GOT3 (cell line): Measurements from ENCODE around the gene MSMB.
"Not testable (repeated sequence)": the region's sequence is repeated elsewhere in the genome, so short reads cannot be mapped to it uniquely, and the experiment has no call there.

Experiments used
- DNase-seq: peaks from one replicate; lab custom pipeline; 2025; ENCODE audit warnings: mixed read lengths; lab: John Stamatoyannopoulos, UW

The MSMB gene

DNA sequence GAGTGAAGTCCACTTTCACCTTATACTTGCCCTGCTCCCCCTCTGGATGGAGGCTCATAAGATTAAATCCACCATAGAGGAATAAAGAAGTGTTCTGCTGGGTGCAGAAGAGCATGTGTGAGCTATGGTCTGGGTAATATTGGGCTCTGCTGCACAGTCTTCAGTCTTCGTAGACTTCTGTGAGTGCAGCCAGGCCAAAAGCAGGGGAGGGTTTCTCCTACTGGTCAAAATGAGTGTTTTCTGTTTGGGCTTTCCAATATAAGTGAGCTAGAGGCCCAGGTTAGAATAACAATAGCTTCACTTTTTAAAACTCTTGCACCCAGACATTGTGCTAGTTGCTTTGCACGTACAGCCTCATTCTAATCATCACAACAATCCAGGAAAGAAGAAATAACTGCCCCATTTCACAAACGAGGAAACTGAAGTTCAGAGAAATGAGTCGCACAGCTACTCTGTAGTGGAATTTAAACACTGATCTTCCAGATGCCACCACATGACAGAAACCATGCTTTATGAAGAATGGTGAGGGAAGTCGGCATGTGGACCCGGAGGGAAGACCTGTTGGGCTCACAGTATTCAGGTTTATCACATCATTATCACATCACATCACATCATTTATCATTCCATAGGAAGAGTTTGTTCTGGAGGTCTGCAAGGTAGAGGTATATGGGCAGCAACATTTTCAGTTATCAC lies 23.8 kb upstream of the MSMB start:
- DNase-seq = no peak

DNA sequence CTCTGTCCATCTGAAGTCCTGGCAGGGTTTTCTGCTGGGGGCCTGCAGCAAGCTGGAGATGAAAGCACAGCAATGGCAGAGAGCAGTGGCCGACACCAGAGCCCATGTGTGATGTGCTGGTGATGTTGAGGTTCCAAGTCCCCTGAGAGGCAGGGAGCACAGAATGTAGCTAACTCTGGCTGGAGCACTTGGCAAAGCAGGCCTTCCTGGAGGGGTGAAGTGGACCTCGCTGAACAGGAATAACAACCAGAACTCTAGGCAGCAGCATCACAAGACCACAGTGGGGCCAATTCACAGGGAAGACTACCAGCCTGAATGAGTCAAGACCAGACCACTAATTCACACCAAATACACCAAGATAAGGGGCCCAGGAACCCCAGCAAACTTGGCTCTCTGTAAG lies 22.8 kb upstream of the MSMB start:
- DNase-seq = no peak

DNA sequence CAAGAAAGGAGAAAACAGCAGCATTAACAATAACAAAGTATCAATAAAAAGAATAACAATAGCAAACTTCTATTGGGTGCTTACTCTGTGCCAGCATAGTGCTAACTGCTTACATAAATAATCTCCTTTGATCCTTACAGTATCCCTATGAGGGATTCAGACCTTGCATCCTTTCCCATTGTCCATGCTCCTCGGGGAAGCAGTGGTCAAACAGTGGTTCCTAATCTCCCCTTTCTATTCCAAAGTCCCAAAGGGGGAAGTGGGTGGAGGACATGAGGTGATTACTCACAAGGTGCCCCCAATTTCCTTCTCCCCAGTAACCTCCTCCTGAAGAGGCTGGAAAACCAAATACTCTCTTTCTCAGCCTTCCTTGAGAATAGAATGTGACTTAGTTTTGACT lies 22.0 kb upstream of the MSMB start:
- no peak for DNase-seq

DNA sequence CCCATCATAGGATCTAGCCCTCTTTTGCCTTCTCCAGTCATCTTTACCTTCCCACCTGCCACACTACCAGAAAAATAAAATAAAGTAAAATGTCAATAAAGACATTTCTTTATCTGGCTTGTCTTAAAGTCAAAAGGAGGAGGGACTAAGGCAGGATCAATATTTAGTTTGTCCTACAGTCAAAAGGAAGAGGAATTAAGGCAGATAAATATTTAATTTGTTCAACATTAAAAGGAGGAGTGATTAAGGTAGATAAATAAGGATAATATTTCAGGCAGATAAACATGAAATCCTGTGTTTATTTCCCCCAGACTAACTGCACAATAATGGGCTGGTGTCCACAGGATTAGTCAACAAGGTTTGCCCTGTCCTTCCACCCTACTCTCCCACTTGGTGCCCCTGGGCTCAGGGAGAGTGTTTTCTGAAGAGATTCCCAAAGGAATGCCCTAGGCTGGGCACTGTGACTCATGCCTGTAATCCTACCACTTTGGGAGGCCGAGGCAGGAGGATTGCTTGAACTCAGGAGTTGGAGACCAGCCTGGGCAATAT lies 18.3 kb upstream of the MSMB start:
- DNase-seq = no peak

DNA sequence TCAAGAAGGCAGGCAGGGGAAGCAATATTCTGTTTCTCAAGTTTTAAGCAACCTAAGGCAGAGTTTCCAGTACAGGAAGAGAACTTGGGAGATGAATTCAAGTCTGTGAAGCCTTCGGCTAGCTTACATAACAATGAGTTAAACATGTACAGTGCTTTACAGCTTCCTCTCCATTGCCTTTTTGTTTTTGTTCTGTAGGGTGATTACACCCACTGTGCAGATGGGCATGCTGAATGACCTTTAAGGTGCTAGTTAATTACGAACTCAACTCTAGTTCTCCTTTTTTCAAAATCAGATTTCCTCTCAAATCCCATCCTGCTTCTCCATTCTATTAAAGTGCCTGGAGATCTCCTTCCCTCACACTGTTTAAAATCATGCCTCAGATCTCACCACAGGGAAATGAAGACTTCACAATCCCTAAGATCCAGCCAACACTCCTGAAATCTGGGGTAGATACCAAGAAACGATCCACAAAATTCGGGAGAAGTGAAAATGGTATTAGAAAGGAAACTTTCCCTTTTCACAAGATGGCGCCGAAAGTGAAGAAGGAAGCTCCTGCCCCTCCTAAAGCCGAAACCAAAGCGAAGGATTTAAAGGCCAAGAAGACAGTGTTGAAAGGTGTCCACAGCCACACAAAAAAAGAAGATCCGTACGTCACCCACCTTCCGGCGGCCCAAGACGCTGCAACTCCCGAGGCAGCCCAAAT lies 16.8 kb upstream of the MSMB start:
- no peak for DNase-seq

DNA sequence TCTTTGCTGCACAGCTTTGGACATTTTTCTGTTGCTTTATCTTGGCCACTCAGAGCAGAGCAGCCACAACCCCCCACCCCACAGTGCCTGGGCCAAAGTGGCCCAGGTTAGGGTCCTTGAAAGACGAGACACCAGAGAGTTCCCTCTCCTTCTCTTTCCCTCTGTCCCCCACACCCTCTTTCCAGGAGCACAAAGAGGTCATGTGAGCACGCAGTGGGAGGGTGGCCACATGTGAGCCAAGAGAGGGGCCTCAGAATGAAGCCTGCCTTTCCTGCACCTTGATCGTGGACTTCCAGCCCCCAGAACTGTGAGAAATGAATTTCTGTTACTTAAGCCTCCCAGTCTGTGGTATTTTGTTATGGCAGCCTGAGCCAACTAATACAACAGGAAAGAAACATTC lies 14.6 kb upstream of the MSMB start:
- no peak for DNase-seq

DNA sequence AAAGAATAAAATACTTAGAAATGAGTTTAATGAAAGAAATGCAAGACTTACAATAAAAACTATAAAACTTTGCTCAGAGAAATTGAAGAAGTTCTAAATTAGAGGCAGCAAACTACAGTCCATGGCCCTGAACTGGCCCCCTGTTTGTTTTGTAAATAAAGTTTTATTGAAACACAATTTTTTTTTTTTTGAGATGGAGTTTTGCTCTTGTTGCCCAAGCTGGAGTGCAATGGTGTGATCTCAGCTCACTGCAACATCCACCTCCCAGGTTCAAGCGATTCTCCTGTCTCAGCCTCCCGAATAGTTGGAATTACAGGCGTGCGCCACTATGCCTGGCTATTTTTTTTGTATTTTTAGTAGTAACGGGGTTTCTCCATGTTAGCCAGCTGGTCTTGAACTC lies 11.9 kb upstream of the MSMB start:
- DNase-seq = not testable (repeated sequence)

DNA sequence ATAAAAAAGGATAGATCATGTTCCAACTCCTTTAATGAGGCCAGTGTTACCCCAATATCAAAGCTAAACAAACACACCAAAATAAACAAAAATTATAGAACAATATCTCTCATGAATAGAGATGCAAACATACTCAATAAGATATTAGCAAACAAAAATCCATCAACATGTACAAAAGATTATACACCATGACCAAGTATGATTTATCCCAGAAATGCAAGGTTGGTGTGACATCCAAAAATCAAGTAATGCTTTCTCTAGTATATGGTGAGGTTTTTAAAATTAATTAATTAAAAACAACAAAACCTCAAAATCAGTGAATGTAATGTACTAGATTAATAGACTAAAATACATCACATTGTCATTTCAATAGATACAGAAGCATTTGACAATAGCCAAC lies 11.0 kb upstream of the MSMB start:
- no peak for DNase-seq

DNA sequence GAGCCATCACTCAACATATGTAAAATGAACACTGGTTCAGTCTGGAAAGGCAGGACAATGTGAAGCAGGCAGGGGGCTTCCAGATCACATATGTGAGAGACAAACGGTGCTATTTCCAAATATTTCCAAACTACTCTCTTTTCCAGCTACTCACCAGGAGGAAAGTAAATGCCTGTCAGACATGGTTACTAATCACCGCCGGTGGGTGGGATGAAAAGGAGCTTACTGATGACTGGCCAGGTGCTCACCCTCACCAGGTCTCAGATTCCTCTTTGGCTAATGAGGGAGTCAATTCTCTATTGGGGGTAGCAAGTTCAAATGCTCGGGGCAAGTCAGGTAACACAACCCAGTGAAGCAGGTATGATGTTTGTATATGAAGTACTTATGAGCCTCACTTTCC lies 9.7 kb upstream of the MSMB start:
- no peak for DNase-seq

DNA sequence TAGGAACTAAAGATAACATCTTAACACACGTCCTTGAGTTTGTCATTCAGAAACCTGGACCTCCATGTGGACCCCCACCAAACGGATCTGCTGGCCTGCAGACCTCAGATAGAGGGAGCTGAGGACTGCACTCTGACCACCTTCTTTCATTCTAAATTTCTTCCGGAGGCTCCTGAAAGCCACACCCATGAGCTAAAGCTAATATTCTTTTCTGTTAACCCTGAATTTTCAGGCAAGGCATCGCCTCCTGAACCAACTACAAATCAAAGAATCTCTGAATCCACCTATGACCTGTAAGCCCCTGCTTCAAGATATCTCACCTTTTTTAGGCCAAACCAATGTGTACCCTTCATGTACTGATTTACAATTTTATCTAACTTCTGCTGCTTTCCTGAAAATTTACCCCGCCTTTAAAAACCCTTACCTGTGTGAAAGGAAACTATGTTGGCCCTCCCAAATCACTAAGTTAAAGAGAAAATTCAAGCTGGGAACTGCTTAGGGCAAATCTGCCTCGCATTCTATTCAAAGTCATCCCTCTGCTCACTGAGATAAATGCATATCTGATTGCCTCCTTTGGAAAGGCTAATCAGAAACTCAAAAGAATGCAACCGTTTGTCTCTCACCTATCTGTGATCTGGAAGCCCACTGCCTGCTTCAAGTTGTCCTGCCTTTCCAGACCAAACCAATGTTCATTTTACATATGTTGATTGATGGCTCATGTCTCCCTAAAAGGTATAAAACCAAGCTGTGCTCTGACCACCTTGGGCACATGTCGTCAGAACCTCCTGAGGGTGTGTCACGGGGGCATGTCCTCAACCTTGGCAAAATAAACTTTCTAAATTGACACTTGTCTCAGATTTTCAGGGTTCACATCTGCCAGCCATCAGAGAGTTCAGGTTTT lies 7.7 kb upstream of the MSMB start:
- DNase-seq = no peak

DNA sequence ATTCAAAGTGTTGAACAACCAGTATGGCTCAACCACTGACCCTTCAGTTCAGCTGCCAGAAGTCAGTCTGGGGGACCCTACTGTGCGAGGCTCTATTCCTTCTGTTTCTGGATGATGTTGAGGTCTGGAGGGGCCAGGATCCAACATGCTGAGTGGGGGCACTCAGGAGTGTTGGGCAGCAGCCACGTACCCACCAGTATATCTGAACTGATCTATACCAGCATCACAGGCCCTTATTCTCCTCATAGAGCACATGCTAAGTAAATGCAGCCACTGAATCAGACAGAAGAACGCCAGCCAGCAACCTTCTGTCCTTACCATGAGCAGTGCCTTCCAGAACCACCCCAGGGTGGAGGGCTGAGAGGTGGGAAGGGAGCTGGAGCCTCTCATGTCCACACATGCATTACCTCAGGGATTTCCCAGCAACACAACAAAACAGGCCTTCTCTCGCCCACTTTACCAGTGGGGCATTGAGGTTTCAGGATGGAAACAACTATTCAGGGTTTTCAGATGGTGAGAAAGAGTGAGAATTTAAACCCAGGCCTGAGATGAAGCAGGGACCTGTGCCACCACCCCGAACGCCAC lies 6.8 kb upstream of the MSMB start:
- DNase-seq = no peak

DNA sequence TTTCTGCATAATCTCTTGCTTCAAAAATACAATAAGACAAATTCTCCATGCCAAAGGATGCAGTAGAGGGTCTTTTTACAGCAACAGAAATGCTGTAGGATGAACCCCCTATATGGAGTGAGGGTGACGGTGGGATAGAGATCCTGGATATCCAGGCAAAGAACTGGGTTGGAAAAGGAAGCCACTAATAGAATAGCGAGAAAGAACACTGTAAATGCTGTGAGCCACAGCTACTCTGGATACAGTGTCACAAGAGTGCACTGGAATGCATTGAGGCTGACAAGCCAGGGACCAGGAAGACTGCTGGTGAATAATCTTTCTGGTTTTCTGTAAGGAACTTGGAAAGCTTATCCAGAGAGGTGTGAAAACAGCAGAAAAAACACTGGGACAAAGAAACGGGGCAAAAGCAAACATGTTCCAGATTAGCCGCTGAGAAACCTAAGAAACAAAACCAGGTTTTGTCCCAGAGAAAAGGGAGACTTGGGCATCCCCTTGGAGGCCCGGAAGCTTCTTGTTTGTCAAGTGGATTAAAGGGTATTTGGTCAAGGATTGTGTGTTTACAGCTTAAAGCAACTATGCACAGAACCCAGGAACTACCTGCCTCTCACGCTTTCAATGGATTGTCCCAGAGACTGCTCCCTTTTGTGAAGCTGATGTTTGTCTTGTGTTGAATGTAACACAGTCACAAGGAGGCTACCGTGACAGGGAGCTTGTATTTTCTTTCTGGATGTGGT lies 6.2 kb upstream of the MSMB start:
- DNase-seq = no peak

DNA sequence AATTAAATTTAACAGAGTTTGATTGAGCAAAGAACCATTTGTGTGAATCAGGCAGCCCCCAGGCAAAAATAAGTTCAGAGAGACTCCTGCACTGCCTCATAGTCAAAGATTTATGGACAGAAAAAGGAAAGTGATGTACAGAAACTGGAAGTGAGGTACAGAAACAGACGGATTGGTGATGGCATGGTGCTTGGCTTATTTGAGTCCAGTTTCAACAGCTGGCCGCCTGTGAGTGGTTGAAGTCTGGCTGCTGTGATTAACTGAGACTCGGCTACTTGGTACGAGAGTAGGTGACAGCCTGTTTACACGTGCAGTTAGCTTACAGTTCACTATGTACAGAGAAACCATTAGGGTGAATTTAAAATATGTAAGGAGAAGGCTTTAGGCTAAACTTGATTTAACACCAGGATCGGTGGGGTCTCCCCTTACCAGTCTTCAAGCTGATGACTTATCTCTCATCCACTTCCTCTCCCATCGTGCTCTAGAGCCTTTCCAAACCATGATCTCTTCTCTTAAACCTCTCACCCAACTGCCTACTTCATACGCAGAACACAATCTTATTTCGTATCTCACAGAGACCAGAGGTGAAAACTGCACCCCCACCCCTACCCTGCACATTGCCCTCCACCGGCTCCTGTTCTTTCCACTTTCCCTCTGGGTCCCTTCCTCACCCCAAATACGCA lies 5.0 kb upstream of the MSMB start:
- DNase-seq = no peak

DNA sequence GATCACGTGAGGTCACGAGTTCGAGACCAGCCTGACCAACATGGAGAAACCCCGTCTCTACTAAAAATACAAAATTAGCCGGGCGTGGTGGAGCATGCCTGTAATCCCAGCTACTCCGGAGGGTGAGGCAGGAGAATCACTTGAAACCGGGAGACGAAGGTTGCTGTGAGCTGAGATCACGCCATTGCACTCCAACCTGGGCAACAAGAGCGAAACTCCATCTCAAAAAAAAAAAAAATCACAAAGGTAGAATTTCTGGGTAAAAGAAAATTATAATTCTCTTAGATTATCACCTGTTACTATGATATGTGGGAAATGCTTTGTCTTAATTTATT lies 3.4 kb upstream of the MSMB start:
- DNase-seq = not testable (repeated sequence)

DNA sequence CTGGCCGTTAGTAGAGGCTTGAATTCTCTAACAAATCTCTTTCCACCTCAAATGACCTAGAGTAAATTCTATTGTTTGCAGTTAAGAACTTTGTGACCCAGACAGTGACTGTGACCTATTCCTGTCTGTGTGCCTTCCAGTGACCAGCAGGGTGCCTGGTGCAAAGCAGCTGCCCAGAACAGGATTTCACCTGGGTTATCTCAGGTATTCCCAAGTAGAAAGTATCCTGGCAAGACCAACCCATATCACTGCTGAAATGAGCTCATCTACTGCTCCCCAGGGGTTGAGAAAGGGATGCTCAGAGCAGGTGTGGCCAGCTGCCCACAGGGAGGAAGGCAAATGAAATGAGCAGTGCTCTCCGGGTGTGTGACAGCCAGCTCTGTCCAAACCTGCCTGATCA lies 2.1 kb upstream of the MSMB start:
- no peak for DNase-seq

DNA sequence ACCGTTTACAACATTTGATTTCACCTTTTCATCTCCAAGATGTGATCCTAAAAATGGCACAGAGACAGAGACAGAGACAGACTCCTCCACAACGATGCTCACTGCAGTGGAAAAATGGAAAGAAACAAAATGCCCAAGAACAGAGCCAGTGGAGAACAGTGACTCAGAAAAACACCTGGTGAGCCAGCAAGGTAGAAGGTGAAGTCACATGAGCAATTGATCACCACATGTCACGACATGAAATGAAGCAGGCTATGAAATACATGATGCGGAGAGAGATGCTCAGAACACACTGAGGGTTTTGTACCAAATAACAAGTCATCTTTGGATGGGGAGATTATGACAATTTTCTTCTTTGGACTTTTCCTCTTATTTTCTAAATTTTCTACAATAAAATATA lies 3.5 kb downstream of the MSMB start:
- no peak for DNase-seq

DNA sequence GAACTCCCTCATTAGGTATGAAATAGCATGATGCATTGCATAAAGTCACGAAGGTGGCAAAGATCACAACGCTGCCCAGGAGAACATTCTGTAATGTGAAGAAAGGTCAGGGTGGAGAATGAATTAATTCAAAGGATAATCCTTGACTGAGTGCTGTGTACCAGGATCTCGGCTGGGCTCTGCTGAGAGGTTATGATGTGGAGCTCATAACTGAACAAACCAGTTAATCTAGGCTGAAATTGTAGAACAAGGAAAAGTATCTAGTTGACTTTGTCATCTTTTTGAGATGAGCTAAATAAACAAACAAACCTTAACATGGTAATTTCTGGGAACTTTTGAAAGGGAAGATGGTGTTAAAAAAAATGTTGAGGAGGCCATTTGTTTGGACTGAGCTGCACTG lies 6.1 kb downstream of the MSMB start:
- no peak for DNase-seq

DNA sequence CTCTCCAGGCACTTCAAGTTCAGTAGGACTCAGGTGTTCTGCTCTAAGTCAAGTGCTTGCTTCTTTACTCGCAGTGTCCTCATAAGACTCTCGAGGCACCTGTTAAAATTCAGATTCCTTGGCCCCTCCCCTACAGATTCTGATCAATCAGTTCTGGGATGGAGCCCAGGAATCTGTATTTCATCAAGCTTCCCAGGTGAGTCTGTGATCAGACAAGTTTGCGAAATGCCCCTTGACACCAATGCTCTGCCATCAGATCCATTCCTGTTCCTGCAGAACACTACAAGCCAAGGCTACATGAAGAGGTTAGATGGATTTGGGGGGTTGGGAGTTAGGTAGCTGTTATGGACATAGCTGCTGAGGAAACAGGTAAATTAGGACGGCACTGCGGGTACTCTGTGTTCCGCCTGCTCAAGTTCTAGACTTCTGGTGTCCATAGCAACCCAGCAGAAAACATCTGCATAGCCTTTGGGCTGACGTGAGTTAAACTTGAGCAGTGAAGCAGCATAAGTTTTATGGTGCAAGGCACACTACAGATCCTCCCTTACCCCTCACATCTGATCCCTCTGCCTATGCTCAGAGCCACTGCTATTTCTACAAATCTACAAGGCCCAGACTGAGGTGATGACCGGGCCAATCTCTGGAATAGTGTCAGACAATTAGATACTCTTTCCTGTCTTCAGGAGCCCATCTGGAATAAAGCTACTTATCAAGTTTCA lies 8.8 kb downstream of the MSMB start:
- no peak for DNase-seq

DNA sequence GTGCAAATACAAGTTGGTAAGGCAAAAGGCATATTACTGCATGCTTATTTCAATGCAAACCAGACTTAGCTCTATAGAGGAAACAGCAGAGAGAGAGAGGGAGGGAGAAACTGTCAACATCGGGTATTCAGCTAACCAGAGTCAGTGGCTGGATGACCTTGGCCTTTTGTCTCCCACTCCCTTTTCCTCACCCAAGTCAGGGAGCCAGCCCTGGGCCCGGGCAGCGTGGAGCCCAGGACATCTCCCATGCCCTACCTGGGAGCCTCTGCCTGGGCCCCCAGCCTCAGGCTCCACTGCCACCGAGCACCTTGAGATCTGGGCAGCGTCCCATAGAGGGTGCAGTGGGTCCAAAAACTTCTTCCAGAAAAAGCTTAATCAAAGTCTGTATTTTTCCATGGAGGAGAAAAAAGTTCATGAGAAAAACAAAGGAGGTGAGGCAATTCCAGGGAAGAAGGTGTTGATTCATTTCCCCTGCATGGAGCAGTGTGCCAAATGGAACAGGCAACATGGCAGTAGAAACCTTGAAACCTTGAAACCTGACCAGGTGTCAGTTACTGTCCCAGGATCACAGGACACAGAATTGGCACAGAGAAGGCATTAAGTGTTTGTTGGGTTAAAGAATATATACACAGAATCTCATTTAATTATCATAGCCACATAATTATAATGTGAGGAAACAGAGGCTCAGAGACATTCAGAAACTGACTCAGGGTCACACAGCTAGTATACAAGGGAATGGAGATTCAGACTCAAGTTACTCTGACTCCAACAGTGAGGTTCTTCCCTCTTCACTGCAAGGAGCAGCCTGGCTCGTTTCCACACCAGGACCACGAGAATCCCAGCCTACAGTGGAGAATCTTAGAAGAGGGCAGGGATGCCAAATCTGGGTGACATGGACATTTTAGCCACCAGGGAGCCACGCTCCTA lies 9.9 kb downstream of the MSMB start:
- DNase-seq = no peak
